Measurements from ENCODE around the gene SMYD3.

- TF ChIP-seq CTCF (IDR thresholded peaks at IDR 0.05 in 2 of 3, conservative IDR thresholded peaks at IDR 0.05 in 1 of 3; ENCODE audit: insufficient read depth in 2 of 3, low read depth in 1 of 3, low read length in 3 of 3): no peak
- no peak for TF ChIP-seq MAFF (IDR thresholded peaks at IDR 0.05; ENCODE audit: low read length)
- TF ChIP-seq CCAR2 (IDR thresholded peaks at IDR 0.05; ENCODE audit: low read depth, low read length): no peak
- no peak for TF ChIP-seq EP300 (IDR thresholded peaks at IDR 0.05; ENCODE audit: low read length)
- no peak for TF ChIP-seq SIRT6 (IDR thresholded peaks at IDR 0.05; ENCODE audit: low read depth, low read length)
- TF ChIP-seq ZZZ3 (IDR thresholded peaks at IDR 0.05): no peak
- no peak for TF ChIP-seq ATF3 (IDR thresholded peaks at IDR 0.05)
- no peak for TF ChIP-seq ATF3 (CRISPR knock-in tag; conservative IDR thresholded peaks at IDR 0.05)
- TF ChIP-seq SMAD3 (CRISPR knock-in tag; conservative IDR thresholded peaks at IDR 0.05): no peak
Observed at GRCh38 chr1:245896258-245896657, 610.8 kb downstream of the SMYD3 start.

Measured in K562 (cell line).